RKO (cell line): ENCODE measurements around the gene MORC1.
A peak's percentile ranks its signal among the peaks of the same experiment; 100 is the strongest.

Experiments
- DNase-seq: peaks from one replicate; pipeline ENCODE4 v3.0.0-alpha.2; 2016; ENCODE audit warnings: low spot score

MORC1 gene

DNA sequence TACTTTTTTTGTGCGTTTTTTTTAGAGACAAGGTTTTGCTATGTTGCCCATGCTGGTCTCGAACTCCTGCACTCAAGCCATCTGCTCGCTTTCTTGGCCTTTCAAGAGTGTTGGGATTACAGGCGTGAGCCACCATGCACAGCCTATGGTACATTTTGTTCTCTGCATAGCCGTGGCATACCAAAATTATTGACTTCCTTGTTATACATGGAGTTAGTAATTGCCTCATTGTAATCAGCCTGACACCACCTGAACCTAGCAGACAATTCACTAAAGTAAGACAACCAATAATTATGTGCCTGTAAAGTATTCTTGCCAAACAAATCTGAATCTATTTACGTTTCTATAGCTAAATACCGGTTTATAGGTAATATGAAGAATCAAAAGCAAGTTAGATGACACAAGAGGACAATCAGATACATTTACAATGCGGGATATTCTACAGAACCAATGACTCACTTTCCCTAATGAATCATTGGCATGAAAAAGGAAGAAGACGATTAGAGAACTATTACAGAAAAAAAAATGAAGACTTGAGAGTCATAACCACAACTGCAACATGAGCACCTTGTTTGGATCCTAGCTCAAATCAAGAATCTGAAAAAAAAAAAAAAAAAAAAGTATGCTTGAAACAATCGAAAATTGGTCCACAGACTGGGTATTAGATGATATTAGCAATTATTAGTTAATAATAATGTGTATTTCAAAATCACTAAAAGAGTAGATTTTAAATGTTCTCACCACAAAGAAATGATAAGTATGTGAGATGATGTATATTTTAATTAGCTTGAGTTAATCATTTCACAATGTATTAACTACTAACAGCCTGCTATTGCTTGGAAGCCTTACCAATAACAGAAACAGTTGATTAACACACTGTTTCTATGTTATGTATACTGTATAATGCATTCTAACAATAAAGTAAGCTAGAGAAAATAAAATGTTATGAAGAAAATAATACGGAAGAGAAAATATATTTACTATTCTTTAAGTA is 171.3 kb downstream of the MORC1 start:
- DNase-seq: peak; percentile 34

DNA sequence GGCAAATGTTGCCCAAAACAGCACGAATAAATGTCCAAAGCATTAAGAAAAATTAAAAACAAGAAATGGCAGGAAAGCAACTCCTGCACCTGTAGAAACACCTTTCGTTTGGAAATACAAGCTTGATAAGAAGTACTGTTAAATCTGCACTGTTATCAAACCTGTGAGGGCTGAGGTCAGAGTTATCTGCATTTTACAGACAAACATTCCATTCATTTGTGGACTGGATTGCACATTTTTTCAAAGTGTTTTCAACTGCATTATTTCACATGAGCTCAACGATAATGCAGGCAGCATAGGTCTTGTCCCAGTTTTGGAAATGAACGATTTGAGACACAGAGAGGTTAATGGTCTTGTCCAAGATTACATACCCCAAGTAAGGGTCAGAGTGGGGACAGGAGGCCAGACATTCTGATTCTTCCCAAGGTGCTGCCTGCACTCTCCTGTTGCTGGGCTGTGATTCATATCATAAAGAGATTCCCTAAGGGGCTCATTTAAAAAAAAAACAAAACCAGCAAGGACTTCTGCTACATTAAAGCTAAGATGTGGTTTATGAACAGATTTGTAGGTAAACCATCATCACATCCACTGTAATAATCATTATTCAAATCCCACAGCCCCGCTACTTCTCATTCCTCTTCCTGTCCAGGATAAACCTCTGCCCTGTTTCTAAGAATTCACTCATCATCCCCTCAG is 177.2 kb downstream of the MORC1 start:
- DNase-seq: no peak

DNA sequence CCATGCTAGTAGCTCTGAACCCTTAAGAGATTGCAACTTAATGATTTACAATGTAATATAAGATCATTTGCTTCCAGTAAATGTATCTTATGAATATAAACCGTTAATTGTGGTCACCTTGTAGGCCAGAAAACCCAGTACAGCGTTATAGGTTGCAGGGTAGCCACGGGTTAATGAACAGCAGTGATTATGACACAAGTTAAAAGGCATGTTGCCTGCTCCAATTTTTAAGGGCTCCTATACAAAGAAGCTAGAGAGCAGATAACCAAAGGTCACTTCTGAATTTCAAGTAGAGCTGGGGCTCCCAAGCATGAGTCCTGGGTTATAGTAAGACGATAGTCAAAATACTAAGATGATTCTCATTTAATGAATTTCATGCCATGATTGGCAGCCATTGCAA is 177.8 kb downstream of the MORC1 start:
- no peak for DNase-seq

DNA sequence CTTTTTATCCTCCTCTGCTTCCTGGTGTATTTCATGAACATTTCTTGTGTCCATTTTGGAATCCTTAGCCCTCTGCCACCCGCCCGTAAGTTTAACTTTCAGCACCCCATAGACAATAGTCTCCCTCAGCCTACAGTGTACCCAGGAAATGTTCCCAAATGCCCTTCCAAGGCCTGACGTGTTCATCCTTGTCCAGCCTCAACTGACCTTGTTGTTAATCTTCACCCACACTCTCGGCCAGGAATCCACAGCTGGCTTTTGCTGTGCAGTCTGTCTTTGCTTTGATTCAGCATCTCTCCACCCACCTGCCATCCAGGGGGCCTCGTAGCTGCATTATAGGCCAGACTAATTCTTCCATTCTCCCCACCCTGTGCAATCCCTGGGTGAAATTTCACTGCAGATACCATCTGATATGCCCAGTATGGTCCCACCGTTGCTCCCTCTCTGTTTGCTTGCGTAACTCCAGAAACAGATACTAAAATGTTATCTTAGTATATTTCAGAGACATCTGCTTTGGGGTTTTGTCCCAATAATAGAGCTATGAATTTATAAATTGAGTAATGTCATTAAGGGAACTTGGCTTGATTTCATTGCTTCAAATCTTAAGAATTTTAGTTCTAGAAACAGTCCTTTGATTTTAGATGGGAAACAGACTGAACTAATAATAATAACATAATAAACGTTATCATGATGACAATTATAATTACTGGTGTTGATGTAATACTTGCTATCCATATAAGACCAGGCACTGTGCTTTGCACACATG is 180.8 kb downstream of the MORC1 start:
- DNase-seq: no peak

DNA sequence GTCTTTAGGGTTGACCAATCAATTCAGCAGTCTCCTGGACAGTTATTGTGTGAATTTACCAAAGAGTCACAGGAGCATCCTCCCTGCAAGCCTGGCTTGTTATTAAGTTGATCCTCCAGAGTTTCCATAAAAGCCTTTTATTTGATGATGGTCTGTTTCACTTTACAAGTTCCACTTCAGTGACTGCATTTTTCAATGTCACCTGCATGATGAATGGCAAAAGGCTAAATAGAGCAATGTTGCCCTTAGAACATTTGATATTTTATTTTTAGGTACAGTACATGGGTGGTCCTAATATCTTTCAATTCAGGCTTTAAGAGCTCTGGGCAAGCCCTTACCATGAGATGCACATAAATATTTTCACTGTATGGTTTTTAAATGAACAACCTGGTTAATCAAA is 186.9 kb downstream of the MORC1 start:
- no peak for DNase-seq

DNA sequence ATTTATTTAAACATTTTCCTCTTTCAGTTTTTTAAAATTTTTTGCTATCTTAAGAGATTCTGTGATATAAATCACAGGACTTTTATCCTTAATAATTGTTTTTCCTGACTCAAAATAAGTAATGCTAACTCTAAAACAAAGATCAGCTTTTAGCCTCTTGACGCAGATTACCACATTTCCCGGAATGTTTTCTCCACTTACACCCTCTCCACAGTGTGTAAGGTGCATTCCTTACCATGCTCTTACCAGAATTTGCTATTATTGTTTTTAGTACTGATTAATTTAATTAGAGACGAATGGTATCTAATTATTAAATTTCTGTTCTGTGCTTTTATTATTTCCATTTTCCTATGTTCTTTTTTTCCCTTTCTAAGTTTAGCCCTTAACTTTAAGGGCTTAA is 199.1 kb downstream of the MORC1 start:
- DNase-seq: no peak

DNA sequence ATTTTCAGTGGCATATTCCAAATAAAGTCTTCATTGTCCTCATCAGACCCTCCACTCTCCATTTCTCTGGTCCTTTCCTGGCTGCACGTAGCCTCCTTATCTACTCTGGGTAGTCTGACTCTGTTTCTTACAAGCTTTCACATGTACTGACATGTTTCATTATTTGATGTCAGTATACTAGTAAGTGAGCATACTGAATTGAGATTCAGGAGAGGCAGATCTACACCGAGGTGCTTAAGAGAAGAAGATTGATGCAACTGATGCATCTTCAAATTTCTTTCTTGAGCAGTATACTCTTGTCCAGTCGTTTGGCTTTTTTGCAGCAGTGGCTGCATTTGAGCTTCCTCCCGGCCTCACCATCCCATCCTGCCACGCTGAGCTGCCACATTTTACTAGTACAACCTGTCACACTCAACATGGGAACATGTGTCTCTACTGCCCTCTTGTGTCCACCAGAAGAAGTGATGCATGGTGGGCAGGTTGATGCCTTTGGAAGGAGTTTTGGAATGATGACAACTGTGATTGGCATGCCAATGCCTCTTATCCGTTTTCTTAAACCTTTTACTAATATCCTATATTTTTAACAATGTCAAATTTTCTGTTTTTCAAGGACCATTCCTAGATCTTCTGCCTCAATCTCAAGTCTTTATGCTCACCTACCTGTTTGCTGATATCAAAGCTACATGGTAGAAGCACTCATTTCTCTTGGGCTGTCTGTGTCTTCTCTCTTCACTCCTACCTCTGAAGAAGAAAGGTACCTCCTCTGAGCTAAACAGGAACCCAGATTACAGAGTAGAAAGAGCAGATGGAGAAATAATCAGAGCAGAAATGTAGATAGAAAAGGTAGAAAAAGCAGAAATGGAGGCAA is 202.9 kb downstream of the MORC1 start:
- DNase-seq: peak; percentile 81

DNA sequence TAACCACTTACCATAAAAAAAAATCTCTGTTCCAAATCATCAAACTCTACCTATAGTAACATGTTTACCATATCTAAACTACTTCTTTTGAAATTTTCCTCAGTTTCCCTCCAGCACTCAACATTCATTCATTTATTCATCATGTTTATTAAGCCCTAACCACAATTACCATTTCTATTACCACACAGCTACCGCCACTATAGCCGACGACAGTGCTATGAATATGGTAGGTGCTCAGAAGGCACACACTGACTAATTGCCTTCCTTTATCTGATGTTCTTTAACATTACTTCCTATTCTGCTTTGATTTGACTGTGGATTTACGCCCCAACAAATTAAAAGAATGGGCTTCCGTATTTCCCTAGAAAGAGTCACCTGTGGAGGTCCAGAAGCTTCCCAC is 208.1 kb downstream of the MORC1 start:
- no peak for DNase-seq
